ENCODE measurements around the gene NDP. TPM values are rescaled to one million over a fixed set of nuclear protein-coding genes. Genes with fewer than 3 reads are reported as not detected.

NDP gene
- total RNA-seq, 4 donors from 2014 or later = not detected

GRCh38 chrX:44016906-44017305 is 43.7 kb upstream of the NDP start:
- Histone ChIP-seq H3K27me3 (no peaks in the 10 kb centered on the region), H3K27ac (no peak overlapping the region), H3K4me1 (no peaks in the 10 kb centered on the region), H3K4me3 (no peak overlapping the region), H3K36me3 (no peaks in the 10 kb centered on the region), H3K9me3 (no peaks in the 10 kb centered on the region)
- no peak for TF ChIP-seq POLR2A (IDR thresholded peaks at IDR 0.05)
- TF ChIP-seq CTCF (IDR thresholded peaks at IDR 0.05) = no peak
- 70 to 88% methylated on average over 4 of the region's 4 CpGs for WGBS, 2 donors
- DNase-seq = no peak
- intact Hi-C loops (cut with DNase I) = no loop called here

GRCh38 chrX:44012484-44013096 is 39.4 kb upstream of the NDP start:
- Histone ChIP-seq H3K27ac (no peak overlapping the region), H3K27me3 (no peaks in the 10 kb centered on the region), H3K4me3 (no peak overlapping the region), H3K9me3 (no peaks in the 10 kb centered on the region), H3K4me1 (no peaks in the 10 kb centered on the region), H3K36me3 (no peaks in the 10 kb centered on the region)
- 27 to 60% methylated on average over 3 to 4 of the region's 4 CpGs for WGBS, 2 donors
- DNase-seq = no peak
- intact Hi-C loops (cut with DNase I) = no loop called here
- TF ChIP-seq CTCF (IDR thresholded peaks at IDR 0.05) = no peak
- TF ChIP-seq POLR2A (IDR thresholded peaks at IDR 0.05) = no peak

GRCh38 chrX:44011506-44011905 is 38.3 kb upstream of the NDP start:
- Histone ChIP-seq H3K27ac (no peak overlapping the region), H3K27me3 (no peaks in the 10 kb centered on the region), H3K9me3 (no peaks in the 10 kb centered on the region), H3K36me3 (no peaks in the 10 kb centered on the region), H3K4me1 (no peaks in the 10 kb centered on the region), H3K4me3 (no peak overlapping the region)
- no peak for TF ChIP-seq CTCF (IDR thresholded peaks at IDR 0.05)
- no peak for TF ChIP-seq POLR2A (IDR thresholded peaks at IDR 0.05)
- intact Hi-C loops (cut with DNase I) = no loop called here
- 54 to 60% methylated on average over 3 of the region's 3 CpGs for WGBS, 2 donors
- DNase-seq = no peak

- H3K9me3 ChIP-seq = no peaks in the 10 kb centered on the region
- no peak for TF ChIP-seq CTCF (IDR thresholded peaks at IDR 0.05)
- TF ChIP-seq POLR2A (IDR thresholded peaks at IDR 0.05) = no peak
- no peaks in the 10 kb centered on the region for H3K36me3 ChIP-seq
- H3K4me1 ChIP-seq = no peaks in the 10 kb centered on the region
- intact Hi-C loops (cut with DNase I) = no loop called here
- H3K27ac ChIP-seq = no peak overlapping the region
- DNase-seq = no peak
- H3K27me3 ChIP-seq = no peaks in the 10 kb centered on the region
- 69 to 95% methylated on average over 2 of the region's 2 CpGs for WGBS, 2 donors
- no peak overlapping the region for H3K4me3 ChIP-seq
These were observed 37.4 kb upstream of the NDP start for GRCh38 chrX:44010626-44011025.

- H3K27me3 ChIP-seq = no peaks in the 10 kb centered on the region
- WGBS, 2 donors = 70 to 100% methylated on average over 1 of the region's 1 CpG
- no peak for TF ChIP-seq POLR2A (IDR thresholded peaks at IDR 0.05)
- TF ChIP-seq CTCF (IDR thresholded peaks at IDR 0.05) = no peak
- no peak overlapping the region for H3K4me3 ChIP-seq
- intact Hi-C loops (cut with DNase I) = no loop called here
- H3K36me3 ChIP-seq = no peaks in the 10 kb centered on the region
- no peaks in the 10 kb centered on the region for H3K9me3 ChIP-seq
- H3K27ac ChIP-seq = no peak overlapping the region
- no peaks in the 10 kb centered on the region for H3K4me1 ChIP-seq
- DNase-seq = no peak
These were observed 32.9 kb upstream of the NDP start for GRCh38 chrX:44006081-44006480.
